Activated T-cell treated with anti-CD3 and anti-CD28 coated beads, Interleukin-2, amount 50 U/mL, for 1 hour (primary cell): Measurements from ENCODE around the gene RHOT1.
A peak's percentile ranks its signal among the peaks of the same experiment; 100 is the strongest.
"Not testable (repeated sequence)": the region's sequence is repeated elsewhere in the genome, so short reads cannot be mapped to it uniquely, and the experiment has no call there.

ENCODE experiments used
- DNase-seq: peaks from one replicate; pipeline ENCODE4 v3.0.0-alpha.2; 2020

The RHOT1 gene

DNA sequence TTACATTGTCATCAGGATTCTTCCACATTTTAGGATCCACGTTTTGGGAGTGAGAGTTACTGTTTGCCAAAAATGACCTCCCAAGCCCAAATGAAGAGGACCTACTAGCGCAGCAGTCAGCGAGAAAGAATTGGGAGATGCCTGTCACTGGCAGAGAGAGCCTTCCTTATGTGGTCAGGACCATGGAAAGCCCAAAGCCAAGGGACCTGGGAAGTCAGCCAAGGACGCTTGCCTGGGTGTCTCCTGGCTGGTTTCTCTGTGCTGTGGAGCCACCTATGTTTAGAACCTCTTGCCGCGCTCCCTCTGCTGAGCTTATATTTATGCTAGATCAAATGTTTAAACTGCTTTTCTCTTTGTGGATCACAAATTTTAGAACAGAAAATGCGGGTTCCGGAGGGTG, 98.4 kb downstream of the RHOT1 start:
- no peak for DNase-seq

DNA sequence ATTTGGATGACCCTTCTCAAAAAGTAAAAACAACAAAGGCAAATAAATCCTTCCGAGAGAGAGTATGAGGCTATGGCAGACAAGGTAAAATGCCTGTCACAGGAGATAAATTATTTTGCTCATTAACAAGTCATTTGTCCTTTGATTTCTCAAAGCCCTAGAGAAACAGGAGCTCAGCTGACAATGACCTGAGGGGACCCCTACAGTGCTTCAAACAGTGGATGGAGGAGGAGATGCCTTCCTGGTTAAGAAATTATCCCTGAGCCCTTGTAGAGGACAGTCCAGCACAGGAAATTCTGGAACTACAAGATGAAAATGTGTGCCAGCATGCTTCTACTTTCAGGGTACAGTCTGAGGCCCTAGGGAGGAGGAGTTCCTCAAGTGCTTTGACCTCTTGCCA, 99.3 kb downstream of the RHOT1 start:
- no peak for DNase-seq

DNA sequence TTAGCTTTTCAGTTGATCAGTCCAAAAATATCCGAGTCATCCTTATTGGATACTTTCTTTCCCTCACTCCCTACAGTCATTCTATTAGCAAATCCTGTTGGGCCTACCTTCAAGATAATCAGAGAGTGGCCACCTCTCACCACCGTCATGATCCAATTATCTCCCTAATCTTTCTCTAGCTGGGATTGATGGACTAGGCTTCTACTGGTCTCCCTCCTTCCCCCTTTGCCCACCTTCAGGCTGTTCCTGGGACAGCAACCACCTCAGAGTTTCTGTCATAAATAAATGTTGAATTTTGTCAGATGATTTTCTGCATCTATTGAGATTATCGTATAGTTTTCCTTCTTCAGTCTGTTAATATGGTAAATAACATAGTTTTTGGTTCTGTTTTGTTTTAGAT, 107.2 kb downstream of the RHOT1 start:
- no peak for DNase-seq

DNA sequence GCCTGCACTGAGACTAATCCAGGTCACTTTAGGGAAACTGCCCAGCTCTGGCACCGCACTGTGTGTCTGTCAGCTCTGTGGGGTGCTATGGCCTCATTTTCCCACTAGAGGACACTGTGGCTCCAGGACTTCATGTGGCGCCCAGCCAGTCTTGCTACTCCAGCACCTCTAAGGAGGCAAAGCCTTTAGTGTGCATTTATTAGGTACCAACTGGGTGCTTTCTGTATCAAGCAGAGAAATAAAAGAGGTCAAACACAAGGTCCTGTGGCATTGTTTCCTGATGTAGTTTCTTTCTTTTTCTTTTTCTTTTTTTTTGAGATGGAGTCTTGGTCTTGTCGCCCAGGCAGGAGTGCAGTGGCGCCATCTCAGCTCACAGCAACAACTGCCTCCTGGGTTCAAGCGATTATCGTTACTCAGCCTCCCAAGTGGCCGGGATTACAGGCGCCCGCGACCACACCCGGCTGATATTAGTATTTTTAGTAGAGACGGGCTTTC, 110.9 kb downstream of the RHOT1 start:
- peak; percentile 60 for DNase-seq

DNA sequence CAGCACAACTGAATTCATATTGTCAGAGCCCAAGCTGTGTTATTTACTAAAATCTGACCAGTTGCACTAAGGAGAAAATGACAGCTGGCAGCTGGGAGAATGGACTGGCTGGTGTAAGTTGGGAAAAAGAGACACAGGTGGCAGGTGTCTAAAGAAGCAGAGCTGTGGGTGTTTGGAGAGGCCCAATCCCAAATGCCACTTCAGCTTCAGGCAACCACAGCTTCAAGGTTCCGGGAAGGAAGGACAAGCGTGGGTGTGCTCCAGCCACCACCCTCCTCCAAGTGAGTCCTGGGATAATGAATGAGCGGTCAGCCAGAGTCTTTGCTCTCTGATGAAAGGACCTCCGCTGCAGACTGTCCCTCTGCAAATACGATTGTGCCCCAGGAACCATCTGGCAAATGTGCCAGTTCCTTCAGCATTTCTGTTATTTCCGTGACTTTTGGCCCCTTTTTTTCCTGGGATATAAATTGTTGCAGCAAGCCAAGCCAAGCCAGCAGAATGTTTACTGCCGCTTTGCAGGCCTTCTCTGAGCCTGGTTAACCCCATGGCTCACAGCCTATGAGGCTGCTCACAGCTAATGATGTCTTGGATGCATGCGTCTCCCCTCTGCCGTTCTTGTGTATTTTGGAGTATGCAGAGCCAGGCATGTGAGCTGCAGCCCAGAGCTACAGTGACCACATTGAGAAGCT, 113.9 kb downstream of the RHOT1 start:
- DNase-seq, result no peak

DNA sequence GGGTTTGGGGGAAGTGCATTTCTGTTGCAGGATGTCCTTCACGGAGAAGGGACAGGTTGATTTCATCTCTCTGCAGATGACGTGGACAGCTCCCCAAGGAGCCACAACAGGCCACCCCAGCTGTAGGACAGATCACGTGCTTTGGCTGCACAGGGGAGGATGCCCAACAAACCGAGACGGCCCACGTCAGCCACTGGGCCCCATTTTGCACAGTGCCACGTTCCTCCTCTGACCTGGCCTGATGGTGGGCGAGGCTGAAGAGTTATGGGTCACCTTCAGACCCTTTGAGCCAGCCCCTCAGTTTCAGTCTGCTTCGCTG, 114.4 kb downstream of the RHOT1 start:
- no peak for DNase-seq

DNA sequence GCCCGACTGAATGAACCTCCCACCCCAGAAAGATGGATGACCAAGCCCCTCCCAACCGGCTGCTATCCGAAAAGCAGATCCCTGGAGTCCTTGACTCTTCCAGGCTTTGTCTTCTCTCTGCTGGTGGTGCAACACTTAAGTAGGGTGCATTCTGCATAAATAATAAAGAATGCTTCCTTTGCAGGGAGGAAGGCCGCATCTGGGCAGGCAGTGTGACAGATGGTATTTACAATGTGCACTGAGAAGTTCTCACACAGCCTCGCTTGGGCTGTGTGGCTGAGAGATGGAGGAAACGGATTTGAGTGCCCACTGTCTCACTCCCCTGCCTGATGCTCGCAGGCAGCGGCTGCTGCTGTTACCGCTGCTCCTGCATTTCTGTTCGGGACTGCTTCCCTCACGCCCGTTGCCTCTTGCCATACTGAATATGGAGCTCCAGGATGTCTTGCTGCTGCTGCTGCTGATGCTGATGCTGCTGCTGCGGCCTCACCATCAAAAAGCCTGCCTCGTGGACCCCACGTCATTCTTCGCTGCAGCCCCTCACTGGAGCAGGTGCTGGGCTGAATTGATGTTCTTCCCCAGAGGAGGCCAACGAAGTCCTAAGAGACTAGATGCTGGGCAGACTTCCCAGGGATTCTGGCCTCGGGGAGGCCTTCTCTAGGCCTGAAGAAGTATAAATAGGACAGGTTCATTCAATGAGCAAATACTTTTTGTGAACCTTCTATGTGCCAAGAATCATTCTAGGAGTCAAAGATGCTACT, 116.3 kb downstream of the RHOT1 start:
- DNase-seq, result no peak

DNA sequence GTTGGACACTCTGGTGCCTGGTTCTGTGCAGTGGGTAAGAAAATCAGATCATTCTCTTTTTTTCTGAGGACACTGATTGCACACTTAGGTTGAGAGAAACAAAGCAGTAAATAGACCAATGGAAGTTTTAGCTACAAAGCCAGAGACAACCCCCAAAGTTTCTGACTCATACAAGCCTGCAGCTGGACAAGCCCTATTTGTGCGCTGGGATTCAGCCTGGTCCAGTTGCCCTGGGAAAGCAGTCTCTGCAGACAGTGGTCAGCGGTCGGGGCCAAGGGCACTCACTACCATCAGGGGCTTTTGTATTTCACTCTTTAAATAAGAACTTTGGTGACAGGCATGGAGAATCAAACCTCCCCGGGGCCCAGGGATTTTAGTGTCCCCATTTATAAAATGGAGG, 117.3 kb downstream of the RHOT1 start:
- no peak for DNase-seq

DNA sequence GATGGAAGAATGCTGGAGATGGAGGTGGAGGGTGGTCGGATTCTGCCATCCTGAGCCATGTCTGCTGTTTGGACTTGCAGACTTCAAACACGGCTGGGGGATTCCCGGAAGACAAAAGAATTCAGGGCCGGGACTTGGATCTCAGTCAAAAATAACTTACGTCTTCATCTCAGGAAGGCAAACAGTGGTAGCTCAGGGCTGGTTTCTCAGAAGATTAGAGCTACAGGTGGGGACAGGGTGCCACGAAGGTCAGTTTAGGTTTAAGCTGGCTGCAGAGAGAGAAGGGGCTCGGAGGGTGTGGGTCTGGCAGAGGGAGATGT, 119.1 kb downstream of the RHOT1 start:
- DNase-seq, result no peak

DNA sequence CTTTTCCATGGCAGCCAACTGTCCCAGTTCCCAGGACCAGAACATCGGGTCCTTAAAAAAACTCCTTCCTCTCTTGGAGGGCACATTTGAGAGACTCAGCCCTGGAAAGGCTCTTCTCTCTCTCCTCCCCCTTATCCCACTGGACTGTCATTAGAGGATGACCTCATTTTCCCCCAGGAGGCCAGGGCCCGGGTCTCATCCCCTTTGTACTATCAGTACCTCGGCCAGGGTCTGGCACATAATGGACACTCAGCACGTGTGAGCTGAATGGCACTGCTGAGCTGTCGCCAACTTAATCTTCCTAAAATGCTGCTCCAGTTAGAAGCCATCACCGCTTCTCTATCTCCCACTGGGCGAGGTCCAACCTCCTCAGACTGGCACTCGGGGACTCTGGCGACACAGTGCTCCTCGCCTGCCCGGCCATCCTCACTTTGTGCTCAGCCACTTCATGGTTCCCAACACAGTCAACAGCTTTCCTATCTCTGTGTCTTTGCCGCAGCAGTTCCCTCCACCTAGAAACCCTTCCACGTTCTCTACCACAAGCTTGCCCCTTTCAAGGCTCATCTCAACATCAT, 119.7 kb downstream of the RHOT1 start:
- DNase-seq, result no peak

DNA sequence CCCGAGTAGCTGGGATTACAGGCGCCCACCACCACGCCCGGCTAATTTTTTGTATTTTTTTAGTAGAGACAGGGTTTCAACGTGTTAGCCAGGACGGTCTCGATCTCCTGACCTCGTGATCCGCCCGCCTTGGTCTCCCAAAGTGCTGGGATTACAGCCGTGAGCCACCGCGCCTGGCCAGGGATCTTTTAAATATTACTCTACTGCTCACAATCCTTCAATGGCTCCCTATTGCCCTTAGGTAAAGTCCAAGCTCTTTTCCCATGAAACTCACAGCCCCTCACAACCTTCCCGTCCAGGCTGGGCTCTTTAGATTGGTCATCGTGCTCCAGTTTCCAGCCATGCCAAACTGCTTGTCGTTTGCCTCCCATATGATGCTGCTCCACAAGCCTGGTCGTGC, 121.2 kb downstream of the RHOT1 start:
- not testable (repeated sequence) for DNase-seq

DNA sequence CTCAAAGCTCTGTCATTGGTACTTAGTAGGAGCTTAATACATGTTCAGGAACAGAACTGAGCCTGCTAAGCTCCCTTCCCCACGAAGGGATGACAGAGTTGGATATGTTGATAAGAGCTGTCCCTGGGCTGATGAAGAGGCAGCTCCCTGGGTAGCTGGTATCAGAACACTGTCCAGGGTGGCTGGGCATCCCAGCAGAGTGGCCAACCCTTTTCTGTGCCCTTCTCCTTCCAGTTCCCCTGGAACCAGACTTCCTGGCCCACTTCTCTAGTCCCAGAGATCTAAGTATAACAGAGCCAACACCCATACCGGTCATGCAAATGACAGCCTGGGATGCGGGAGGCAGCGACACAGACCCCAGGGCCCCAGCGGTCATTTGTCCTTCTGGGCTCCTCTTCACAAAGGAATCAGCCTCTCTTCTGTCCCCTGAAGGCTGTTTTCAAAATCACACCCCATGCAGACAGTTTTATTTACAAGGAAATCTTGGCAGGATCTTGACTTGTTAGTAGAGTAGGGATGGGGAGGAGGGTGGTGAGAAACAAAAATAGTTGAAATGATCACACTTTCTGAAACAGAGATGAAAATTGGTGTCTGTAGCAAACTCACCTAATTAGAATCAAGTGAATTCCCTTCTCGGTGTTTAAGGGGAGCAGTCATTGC, 122.0 kb downstream of the RHOT1 start:
- no peak for DNase-seq

DNA sequence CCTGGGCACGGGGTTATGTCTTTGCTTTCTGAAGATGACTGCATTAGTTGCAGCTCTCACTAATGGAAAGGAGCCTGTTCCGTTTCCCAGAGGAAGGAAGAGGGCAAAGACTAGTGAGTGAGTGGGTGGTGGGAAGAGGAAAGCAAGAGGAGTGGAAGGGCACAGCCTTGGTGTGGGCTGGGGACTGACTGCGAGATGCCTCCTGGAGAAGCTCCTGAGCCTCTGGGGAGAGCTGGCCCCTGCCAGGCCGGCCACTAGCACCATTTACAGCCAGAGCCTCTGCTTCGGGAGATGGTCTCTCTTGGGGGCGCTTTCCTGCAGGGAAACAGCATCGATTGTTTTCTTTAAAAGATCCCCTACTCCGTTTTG, 122.5 kb downstream of the RHOT1 start:
- no peak for DNase-seq

DNA sequence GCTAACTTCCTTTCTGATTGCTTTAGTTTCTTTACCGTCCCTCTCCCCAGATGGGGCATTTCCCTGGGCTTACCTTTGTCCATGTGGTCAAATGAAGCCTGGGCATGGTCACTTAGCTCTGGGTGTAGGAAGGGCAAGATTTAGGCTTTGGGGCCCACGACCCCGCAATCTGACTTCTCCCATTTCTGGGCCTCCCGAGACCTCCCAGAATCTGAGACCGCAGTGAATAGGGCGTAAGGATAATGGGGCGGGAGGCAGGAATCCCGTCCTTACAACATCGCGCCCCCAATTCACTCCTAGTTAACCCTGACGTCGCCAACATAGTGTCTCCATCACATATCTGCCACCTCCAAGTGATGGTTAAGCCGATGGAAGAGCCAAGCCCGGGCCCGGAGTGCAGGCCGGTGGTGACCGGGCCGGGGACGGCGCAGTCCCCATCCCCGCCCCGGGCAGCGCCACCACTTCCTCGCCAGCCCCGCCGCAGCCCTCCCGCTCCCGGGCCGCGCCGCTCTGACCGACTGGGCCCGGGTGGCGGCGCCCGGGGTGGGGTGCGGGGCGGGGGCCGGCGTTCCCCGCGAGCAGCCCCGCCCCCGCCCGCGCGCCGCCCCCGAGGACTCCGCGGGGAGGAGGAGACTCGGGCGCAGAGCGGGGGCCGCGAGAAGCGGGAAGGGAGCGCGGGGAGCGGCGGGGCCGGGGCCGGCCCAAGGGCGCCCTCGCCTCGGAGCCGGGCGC, 123.1 kb downstream of the RHOT1 start, which contains the start of gene RHBDL3:
Gene RHBDL3, plus strand, starts transcription at position 641 of the 732 bp plus-strand sequence. CDS start 358 bp downstream, outside the sequence.
- peak; percentile 32 for DNase-seq

DNA sequence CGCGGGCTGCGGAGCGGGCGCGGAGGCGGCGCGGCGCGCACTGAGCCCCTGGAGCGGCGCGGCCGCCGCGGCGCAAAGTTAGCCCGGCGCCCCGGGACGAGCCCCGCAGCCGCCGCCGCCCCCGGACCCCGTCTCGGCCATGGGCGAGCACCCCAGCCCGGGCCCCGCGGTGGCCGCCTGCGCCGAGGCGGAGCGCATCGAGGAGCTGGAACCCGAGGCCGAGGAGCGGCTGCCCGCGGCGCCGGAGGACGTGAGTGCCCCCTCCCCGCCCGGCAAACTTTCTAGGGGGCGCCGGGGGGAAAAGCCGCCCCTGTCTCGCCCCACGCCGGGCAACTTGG, 123.7 kb downstream of the RHOT1 start:
- no peak for DNase-seq

DNA sequence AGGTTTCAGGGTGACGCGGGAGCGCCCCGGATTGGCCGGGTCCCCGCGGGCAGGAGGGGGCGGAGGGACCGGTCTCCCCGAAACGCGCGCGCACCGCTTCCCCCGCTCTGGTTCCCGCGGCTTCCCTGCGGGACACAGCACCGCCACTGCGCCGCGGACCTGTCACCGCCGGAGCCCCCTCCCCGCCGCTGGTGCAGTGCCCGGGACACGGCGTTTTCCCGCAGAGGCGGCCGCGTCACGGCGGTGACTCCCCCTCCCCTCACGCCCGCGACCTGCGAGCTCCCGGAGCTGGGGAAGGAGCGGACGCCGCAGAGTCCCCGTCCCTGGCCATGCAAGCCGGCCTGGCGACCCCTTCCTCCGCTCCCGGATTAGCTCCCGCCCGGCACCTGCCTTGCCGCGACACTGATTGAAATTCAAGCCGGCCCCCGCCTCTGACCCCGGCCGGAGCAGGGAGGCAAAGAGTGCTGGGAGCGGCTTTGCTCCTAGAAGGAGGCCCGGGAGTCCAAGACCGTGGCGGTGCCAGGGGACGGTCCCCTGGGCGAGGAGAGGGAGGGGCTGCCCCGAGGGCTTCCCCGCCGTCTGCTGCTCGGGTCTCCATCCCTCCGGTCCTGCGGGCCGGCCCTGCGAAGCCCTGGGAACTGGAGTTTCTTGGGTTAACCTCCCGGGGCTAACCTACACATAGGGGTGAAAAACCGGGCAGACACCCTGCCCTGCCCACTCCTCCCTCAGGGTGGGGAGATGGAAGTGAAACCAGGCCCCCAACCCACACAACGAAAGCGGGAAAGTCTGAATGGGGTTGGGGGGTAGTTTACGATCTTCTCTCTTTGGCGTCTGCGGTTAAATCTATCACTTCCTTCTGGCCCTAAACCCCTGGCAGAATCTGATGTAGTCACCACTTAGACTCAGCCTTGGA, 124.3 kb downstream of the RHOT1 start:
- DNase-seq, result peak; percentile 44

DNA sequence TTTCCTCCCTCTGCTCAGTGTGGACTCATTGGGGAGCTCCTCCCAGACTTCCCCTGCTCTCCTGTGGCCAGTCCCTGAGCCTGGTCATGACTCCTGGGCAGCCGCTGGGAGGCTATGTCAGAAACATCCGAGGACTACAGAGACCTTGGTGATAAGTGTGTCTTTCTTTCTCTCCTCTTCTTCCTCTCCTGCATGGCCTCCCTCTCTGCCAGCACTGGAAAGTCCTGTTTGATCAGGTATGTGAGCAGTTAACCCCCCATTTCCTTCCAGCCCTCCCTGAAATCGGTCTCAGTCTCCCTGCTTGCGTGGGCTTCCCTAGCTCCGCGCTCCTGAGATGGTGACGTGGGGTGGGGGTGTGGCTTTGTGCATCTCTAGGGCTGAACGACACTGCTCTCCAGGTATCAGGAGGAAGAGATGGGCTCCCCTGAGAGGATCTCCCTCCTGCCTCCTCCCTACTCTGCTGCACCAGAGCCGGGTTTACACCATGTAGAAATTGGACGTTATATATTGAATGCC, 125.4 kb downstream of the RHOT1 start:
- peak; percentile 35 for DNase-seq

DNA sequence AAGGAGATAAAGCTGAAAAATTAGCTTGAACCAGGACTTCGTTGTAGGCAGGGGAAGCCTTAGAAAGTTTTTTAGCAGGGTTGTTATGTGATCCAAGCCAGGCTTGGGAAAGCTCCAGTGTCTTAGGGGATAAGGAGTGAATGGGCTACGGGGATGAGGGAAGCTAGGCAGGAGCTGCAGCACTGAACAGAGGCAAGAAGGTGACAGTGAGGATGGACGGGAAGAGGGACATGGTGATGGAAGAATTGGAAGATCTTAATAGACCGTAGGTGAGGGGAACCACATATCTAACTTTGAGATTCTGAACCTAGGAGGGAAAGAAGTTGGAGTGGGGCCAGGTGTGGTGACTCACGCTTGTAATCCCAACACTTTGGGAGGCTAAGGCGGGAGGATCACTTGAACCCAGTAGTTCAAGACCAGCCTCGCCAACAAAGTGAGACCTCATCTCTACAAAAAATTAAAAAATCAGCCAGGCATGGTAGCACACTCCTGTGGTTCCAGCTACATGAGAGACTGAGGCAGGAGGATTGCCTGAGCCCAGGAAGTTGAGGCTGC, 126.5 kb downstream of the RHOT1 start:
- DNase-seq, result no peak

DNA sequence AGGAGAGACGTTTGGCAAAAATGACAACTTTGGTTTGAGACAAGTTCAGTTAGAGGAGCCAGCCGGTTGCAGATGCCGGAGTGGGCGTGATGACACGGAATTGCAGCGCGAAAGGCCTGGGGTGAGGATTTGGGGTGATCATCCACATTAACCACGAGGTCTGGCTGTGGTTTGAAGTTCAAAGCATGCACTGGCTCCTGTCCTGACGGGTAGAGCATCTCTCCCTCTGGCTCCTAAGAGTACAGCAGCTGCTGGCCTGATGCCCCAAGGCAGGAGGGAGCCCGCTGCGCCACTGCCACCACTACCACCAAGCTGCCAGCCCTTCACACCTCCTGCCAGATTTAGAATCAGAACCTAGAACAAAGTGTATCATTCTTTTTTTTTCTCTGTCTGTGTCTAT, 127.1 kb downstream of the RHOT1 start:
- DNase-seq, result no peak

DNA sequence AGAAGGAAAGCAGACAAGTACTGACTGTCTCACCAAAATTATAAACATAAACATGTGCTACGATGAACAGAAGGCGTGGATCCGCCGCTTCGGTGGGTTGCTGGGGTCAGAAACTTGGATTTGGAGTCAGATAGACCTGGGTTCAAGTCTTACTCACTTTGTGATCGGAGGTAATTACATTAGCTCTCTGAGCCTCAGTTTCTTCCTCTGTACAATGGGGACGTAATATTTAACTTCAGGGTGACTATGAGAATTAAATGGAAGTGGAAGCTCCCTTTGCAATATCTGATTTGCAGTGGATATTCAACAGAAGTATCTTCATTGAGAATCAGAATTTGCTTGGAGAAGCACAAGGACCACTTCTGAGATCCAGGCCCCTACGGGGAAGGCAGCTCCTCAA, 129.5 kb downstream of the RHOT1 start:
- no peak for DNase-seq

DNA sequence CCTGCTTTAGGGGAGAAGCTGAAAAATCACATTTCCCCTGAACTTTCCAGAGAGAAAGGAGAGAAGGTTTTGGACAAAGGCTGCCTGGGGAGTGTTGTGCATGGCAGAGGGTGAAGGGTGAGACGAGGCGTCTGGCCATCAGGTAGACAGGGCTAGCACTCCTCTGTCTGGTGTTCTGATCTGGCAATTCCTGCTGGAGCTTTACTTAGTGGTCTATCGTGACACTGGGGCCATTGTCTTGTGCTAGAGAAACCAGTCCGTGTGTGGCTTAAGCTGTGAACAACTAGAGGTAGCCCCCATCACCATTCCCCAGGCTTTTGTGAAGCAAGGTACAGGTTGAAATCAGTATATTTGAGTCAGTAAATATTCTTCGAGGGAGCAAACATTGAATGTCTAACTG, 131.8 kb downstream of the RHOT1 start:
- no peak for DNase-seq

DNA sequence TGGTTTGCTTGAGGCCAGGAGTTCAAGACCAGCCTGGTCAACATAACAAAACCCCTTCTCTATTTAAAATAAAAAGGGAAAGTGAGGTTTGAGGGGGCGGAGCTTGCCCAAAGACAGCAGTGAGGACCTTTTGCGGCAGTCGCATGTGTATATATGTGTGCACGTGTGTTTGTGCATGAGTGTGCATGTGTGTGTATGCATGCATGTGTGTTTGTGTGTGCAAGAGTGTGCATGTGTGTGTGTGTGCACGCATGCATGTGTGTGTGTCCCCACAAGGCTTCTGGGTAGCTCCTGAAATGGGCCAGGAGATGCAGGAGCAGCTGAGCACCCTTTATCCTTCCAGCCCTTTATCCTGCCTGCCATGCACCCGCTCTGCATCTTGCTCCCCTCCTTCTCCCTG, 132.3 kb downstream of the RHOT1 start:
- DNase-seq, result no peak
